Dermis microvascular lymphatic vessel endothelial cell (primary cell): ENCODE measurements around the gene KRT37. TPM values are rescaled to one million over a fixed set of nuclear protein-coding genes. Genes with fewer than 3 reads are reported as not detected.
"Not testable (repeated sequence)": the region's sequence is repeated elsewhere in the genome, so short reads cannot be mapped to it uniquely, and the experiment has no call there.

Experiments
- DNase-seq, 2 donors: peaks; one replicate each; pipeline versions ENCODE4 v3.0.0 to v3.0.0-alpha.2; 2010; ENCODE audit warnings: low read depth in 2 of 2
- total RNA-seq: library from RNA; depleted of rRNA; stranded (reverse); fragments of >200 nt; gene quantifications from 2 replicates; pipeline ENCODE4 v1.2.1, GENCODE V29; 2014

KRT37 gene
- total RNA-seq, 1 donor from 2014 or later, result not detected

- DNase-seq, result no peak
These were observed 10.0 kb upstream of the KRT37 start for GRCh38 chr17:41434415-41434814.

GRCh38 chr17:41434005-41434404, 9.6 kb upstream of the KRT37 start:
- no peak for DNase-seq

DNA sequence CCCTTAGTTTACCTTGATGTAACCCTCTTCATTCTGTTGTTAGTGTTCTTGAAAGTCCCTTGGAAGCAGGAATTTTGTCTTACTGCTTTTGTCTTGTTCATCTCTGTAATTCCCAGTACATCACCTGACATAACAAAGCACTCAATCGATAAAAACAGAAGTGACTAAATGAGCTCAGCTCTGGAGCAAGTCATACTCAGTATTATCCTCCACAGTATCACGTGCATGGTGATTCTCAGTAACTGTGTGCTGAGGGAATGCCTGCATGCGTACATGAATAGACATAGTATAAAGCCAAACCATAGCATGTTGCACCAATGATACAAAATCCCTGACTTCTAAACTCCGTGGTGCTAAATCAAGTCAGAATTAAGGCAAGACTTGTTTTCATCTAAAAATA, 9.2 kb upstream of the KRT37 start:
- no peak for DNase-seq

DNA sequence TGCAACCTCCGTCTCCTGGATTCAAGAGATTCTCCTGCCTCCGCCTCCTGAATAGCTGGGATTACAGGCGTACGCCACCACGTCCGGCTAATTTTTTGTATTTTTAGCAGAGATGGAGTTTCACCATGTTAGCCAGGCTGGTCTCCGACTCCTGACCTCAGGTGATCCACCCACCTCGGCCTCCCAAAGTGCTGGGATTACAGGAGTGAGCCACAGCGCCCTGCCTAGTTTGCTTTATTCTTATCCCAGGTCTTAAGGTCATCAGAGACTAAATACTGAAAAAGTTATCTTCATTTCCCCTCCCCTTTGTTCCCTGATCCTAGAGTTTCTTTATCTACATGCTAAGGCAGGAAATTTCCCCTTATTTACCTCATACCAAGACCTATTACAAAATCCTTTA, 6.0 kb upstream of the KRT37 start:
- not testable (repeated sequence) for DNase-seq

- no peak for DNase-seq
These were observed 5.3 kb upstream of the KRT37 start for GRCh38 chr17:41429667-41430066.

- DNase-seq, result no peak
These were observed 4.4 kb upstream of the KRT37 start for GRCh38 chr17:41428591-41429291.

DNA sequence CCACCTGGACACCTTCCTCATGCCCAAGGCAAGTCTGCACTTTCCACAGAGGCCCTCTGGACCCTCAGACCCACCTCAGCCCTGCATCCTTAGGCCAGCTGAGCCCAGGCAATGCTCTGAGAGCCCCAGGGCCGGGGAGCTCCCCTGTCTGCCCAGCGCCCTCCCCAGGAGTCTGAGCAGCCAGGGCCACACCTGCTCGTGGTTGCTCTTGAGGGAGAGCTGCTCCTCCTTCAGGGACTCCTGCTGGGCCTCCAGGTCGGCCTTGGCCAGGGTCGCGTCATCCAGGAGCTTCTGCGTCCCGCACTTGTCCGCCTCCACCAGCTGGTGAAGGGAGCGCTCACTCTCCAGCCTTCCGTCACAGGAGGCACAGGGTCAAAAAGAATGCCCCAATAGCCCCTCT, 1.8 kb downstream of the KRT37 start:
- not testable (repeated sequence) for DNase-seq

GRCh38 chr17:41421617-41422016, 2.8 kb downstream of the KRT37 start:
- no peak for DNase-seq

DNA sequence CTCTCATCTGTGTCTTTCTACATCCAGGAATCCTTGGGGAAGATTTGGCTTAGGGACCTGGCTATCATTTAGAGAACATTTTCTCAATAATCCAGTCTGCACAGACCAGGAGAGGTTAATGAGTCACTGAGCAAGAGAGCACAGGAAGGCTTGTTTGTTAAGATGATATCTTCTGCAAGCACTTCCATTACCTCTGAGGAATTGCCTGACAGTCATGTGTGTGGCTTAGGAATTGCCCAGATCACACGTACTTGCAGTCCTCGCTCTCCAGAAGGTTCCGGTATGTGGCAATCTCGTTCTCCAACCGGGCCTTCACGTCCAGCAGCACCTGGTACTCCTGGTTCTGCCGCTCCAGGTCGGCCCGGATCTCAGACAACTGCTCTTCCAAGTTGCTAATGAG, 3.3 kb downstream of the KRT37 start:
- DNase-seq, result no peak

DNA sequence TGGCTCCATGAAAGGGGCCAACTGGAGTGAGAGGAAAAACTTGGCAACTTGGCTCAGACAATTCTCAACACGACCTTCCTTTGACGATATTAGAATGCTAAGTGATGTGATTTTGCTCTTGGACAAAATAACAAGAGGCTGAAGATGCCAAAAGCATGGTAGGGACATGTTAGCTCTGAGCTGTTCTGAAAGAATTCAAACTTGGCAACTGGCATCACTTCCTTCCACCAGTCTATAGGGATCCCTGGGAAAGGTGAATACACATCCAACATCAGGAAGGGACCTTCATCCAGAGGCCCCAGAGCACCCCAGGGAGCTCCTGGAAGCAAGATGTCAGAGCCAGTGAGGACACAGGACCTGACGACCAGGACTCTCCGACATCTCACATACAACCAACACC, 4.3 kb downstream of the KRT37 start:
- DNase-seq, result no peak

GRCh38 chr17:41419716-41420115, 4.7 kb downstream of the KRT37 start:
- DNase-seq, result no peak

GRCh38 chr17:41418116-41418860, 6.1 kb downstream of the KRT37 start:
- DNase-seq, result no peak

DNA sequence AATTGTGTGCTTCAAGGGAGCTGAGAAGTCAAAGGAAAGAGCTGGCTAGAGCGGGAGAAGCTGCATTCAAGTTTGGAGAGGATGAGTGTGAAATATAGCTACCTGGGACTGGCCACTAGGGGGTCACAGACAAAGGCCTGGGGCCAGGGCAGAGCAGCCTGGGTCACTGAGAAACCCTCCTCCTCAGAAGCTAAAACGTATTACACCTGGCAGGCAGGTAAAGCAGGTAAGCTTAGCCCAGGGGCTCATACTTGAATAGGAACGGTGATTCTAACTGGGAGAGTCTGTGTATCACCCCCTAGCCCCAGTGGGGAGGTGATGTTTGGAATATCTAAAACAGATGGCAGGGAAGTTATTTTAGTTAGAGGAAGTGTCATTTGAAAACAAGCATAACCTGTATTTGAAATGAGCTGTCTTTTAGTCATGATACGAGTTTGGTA, 6.8 kb downstream of the KRT37 start:
- DNase-seq, result no peak

GRCh38 chr17:41417127-41417526, 7.3 kb downstream of the KRT37 start:
- DNase-seq, result no peak

DNA sequence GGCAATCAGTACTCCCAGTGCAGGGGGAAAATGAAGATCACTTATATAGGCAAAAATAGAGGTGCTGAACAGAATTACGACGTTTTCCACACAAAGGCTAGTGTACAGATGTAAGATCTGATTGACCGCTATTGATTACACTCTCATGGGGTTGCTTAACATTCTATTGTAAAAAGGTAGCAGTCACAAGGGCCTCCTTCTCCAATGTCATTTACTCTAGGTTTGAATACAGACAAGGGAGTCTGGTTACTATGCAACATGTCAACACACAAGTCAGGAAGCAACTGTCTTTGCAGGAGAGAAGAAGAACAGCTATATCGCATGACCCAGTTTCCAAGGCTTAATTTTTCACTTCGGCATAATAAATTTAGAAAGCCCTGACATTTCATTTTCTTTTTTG, 7.9 kb downstream of the KRT37 start:
- no peak for DNase-seq

DNA sequence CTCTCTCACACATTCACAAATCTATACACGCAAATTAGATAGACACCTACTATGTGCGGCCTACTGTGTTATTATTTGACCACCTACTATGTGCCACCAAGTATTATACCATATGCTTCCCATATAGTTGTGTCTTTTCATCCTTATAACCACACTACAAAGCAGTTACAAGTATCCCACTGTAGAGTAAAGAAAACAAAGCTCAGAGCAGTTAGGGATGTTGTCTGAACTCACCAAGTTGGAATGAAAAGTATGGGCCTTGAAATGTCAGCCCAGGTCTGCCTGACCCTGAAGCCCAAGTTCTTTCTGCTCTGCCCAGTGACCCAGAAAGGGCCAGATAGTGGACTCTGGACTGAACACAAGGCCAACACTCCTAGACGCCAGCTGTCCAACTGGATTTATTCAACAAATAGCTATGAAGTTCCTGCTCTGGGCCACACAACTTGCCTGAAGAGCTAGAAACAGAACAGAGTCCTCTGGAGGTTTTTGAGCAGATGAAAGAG, 8.5 kb downstream of the KRT37 start:
- no peak for DNase-seq

- no peak for DNase-seq
These were observed 9.0 kb downstream of the KRT37 start for GRCh38 chr17:41415411-41415810.

DNA sequence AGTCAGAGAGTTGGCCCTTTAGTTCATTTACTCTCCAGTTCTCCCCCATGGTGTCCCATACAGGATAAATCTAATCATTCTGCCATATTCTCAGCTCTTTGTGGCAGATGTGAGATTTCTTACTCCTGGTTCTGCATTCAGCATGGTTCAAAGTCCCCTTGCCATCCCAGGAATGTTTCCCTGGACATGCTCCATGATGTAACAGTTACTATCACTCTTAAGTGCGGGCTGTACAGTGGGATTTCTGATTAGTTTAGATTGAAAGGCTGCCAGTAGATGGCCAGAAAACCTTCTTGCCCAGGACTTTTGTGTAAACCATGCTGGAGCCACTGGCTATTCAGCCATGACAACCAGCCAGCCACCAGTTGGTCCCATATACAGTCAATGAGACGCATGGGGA, 10.4 kb downstream of the KRT37 start:
- no peak for DNase-seq

GRCh38 chr17:41413353-41413957, 10.9 kb downstream of the KRT37 start:
- no peak for DNase-seq

DNA sequence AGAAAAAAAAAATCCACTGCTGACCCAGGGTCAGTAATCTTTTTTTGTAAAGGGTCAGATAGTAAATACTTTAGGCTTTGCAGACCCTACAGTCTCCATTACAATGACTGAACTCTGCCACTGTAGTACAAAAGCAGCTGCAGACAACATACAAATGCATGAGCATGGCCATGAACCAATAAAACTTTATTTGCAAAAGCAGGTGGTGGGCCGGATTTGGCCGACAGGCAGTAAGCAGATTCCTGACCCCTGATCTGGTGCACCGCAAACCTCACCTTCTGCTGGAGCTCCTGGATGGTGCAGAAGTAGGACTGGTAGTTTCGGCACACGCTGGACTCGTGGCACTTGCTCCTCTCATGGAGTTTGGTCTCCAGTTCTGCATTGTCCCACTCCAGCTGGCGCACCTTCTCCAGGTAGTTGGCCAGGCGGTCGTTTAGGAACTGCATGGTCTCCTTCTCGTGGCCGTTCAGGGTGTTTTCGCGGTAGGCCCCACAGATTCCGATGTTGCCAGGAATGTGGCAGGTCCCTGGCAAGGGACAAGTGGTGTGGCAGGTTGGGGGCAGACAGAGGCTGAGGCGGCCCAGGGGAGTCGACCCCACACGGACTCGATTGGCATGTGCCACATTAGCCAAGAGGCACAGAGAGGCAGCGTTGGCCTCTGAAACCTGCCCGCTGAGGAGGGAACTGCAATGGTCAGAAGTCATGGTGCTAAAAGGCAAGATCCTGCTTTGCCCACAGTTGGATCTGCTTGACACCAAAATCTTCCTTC, 13.1 kb downstream of the KRT37 start:
- no peak for DNase-seq

- DNase-seq, result no peak
These were observed 17.2 kb downstream of the KRT37 start for GRCh38 chr17:41407226-41407625.

- DNase-seq, result no peak
These were observed 18.2 kb downstream of the KRT37 start for GRCh38 chr17:41406205-41406604.
